Pancreas (tissue), 10 donors: ENCODE data around the gene GSTO2. TPM values are rescaled to one million over a fixed set of nuclear protein-coding genes. Genes with fewer than 3 reads are reported as not detected.

Experiments
- ATAC-seq, 4 donors: fragments of 200-7000 bp; cut with Tn5 transposase; one replicate each; pipeline versions ENCODE4 v1.8.0 to v1.9.1; 2020; ENCODE audit warnings: mild to moderate bottlenecking in 4 of 4, moderate library complexity in 4 of 4
- DNase-seq, 6 donors: peaks; one replicate each; pipeline ENCODE4 v3.0.0-alpha.2; 2020
- FAIRE-seq: peaks from 2 replicates; lab custom pipeline; 2012; peaks lifted over from hg19 to GRCh38; lab: Jason Lieb, UNC
- H3K27ac ChIP-seq, 4 donors: fragments of 200-600 bp; sonication (generic); 1 replicate in 3 of 4; 2 replicates in 1 of 4; pipeline versions ENCODE4 v1.5.0 to v1.8.0; 2020
- H3K27me3 ChIP-seq, 4 donors: fragments of 200-600 bp; one replicate each; pipeline ENCODE4 v1.8.0; 2021
- H3K36me3 ChIP-seq, 3 donors: fragments of 200-600 bp; sonication (generic) in 1 of 3; one replicate each; pipeline versions ENCODE4 v1.5.0 to v1.8.0; 2020 to 2021
- H3K4me1 ChIP-seq, 3 donors: fragments of 200-600 bp; one replicate each; pipeline ENCODE4 v1.8.0; 2021
- H3K4me3 ChIP-seq, 4 donors: fragments of 200-600 bp; sonication (generic) in 2 of 4; one replicate each; pipeline versions ENCODE4 v1.5.0 to v1.8.0; 2020 to 2021
- H3K9me3 ChIP-seq, 4 donors: fragments of 200-600 bp; one replicate each; pipeline ENCODE4 v1.8.0; 2021
- CTCF ChIP-seq, 4 donors: fragments of 200-600 bp; sonication (generic) in 3 of 4; IDR thresholded peaks; one replicate each; pipeline versions ENCODE4 v1.5.0 to v1.8.0; 2021; ENCODE audit warnings: antibody characterized with exemption in 4 of 4
- WGBS, 2 donors: extraction: QIAGEN DNeasy Blood & Tissue Kit; methylation state at CpG; one replicate each; pipeline ENCODE4 v1.1.7; 2013; 5-methylcytosine and 5-hydroxymethylcytosine counted together
- intact Hi-C, 3 donors: fragments of 100-400 bp; cut with DNase I; formaldehyde crosslinking; loops; one replicate each; pipeline versions ENCODE4 v1.11.1 to v1.14.2; 2022
- polyA plus RNA-seq, 2 donors: library from polyadenylated mRNA; stranded (reverse); fragments of 200-250 nt; gene quantifications; one replicate each; pipeline ENCODE4 v1.2.3, GENCODE V29; 2013
- total RNA-seq, 6 donors: library from RNA; stranded (reverse); fragmentation: NEBNext Ultra II Directional in 4 of 6; extraction: Animal tissue kit (Norgen Biotek cat#: 25700) in 4 of 6; gene quantifications; one replicate each; pipeline versions ENCODE4 v1.2.1 to v1.2.4, GENCODE V29; 2021 to 2023
- donor health status: healthy with polysubstance abuse.
- donor health status: DM: no; HTN: no; CAD: no; lungs with moderate emphysema.
- donor health status: DM: no; HTN: no; CAD: no.
- donor health status: control.
- donor health status: control.
- donor health status: Bipolar disorder and iron deficiency.
- donor health status: DM: yes; HTN: yes; CAD: no.
- donor health status: DM: no; HTN: no; CAD: no.
- donor health status: DM: no; HTN: no; CAD: no.
- donor health status: DM: yes; HTN: yes; CAD: no.

Gene GSTO2
- total and polyA plus RNA-seq, 8 donors = 13.8 to 28.1 (median 18.2) TPM

- 79 to 81% methylated on average over 13 of the region's 13 CpGs for WGBS, 2 donors
- Histone ChIP-seq H3K27me3 (no peaks in the 10 kb centered on the region), H3K4me1 (peaks cover 0 to 7% (median 0%) of the 10 kb centered on the region in 3 donors), H3K4me3 (no peak overlapping the region), H3K36me3 (no peaks in the 10 kb centered on the region), H3K9me3 (no peaks in the 10 kb centered on the region), H3K27ac (peak overlapping the region in 2 of 4 donors; percentile 55 to 61)
- DNase-seq (no peak), FAIRE-seq (no peak), ATAC-seq (peak in 1 of 4 donors; percentile 30)
- TF ChIP-seq CTCF (IDR thresholded peaks at IDR 0.05) = no peak
- intact Hi-C loops = no loop called here
Measured at GRCh38 chr10:104299031-104299904, 30.3 kb downstream of the GSTO2 start.

GRCh38 chr10:104300002-104300735, 31.2 kb downstream of the GSTO2 start:
- Histone ChIP-seq H3K27ac (peak overlapping the region in 2 of 4 donors; percentile 61 to 73), H3K36me3 (no peaks in the 10 kb centered on the region), H3K9me3 (no peaks in the 10 kb centered on the region), H3K4me3 (no peak overlapping the region), H3K4me1 (peaks cover 0 to 7% (median 0%) of the 10 kb centered on the region in 3 donors), H3K27me3 (no peaks in the 10 kb centered on the region)
- TF ChIP-seq CTCF (IDR thresholded peaks at IDR 0.05) = no peak
- 84 to 86% methylated on average over 12 of the region's 12 CpGs for WGBS, 2 donors
- no peak for FAIRE-seq
- peak; percentile 5 to 44 (median 8) for ATAC-seq
- DNase-seq = no peak
- intact Hi-C loops = no loop called here

- DNase-seq (peak in 5 of 6 donors; percentile 51 to 78 (median 68)), FAIRE-seq (no peak), ATAC-seq (peak; percentile 68 to 86 (median 84))
- H3K36me3 ChIP-seq = no peaks in the 10 kb centered on the region
- H3K27me3 ChIP-seq = no peaks in the 10 kb centered on the region
- intact Hi-C loops = no loop called here
- 30 to 34% methylated on average over 7 of the region's 7 CpGs for WGBS, 2 donors
- no peaks in the 10 kb centered on the region for H3K9me3 ChIP-seq
- no peak for TF ChIP-seq CTCF (IDR thresholded peaks at IDR 0.05)
- H3K4me1 ChIP-seq = peaks cover 0 to 7% (median 0%) of the 10 kb centered on the region in 3 donors
- peak overlapping the region in 2 of 4 donors; percentile 47 to 73 for H3K27ac ChIP-seq
- H3K4me3 ChIP-seq = no peak overlapping the region
Measured at GRCh38 chr10:104300736-104301292, 31.8 kb downstream of the GSTO2 start.

- Histone ChIP-seq H3K4me1 (peaks cover 0 to 7% (median 0%) of the 10 kb centered on the region in 3 donors), H3K4me3 (no peak overlapping the region), H3K27me3 (no peaks in the 10 kb centered on the region), H3K36me3 (no peaks in the 10 kb centered on the region), H3K27ac (no peak overlapping the region), H3K9me3 (no peaks in the 10 kb centered on the region)
- TF ChIP-seq CTCF (IDR thresholded peaks at IDR 0.05) = no peak
- WGBS, 2 donors = 64 to 79% methylated on average over 3 of the region's 3 CpGs
- no peak for DNase-seq
- no peak for FAIRE-seq
- intact Hi-C loops = no loop called here
- no peak for ATAC-seq
Measured at GRCh38 chr10:104301907-104302690, 33.1 kb downstream of the GSTO2 start.
